Thymus (tissue), 11 donors: Measurements from ENCODE around the gene TNNC1. TPM values are rescaled to one million over a fixed set of nuclear protein-coding genes. Genes with fewer than 3 reads are reported as not detected.

Experiments
- DNase-seq, 9 donors: peaks; one replicate each; pipeline ENCODE4 v3.0.0-alpha.2; 2013; ENCODE audit warnings: low spot score in 9 of 9, low read depth in 6 of 9, missing footprints in 1 of 9
- H3K27ac ChIP-seq, 2 donors: one replicate each; pipeline ENCODE4 v1.5.1; 2013; ENCODE audit warnings: control low read depth in 1 of 2, low read depth in 1 of 2, low read length in 1 of 2, mild to moderate bottlenecking in 1 of 2, moderate library complexity in 1 of 2
- H3K27me3 ChIP-seq, 2 donors: one replicate each; pipeline ENCODE4 v1.5.1; 2013; ENCODE audit warnings: low read length in 1 of 2; ENCODE audit not compliant: control insufficient read depth in 2 of 2, insufficient read depth in 1 of 2
- H3K36me3 ChIP-seq, 2 donors: one replicate each; pipeline ENCODE4 v1.5.1; 2013; ENCODE audit warnings: low read length in 1 of 2, mild to moderate bottlenecking in 1 of 2, moderate library complexity in 1 of 2; ENCODE audit not compliant: control insufficient read depth in 2 of 2, insufficient read depth in 2 of 2
- H3K4me1 ChIP-seq, 2 donors: one replicate each; pipeline ENCODE4 v1.5.1; 2013; ENCODE audit warnings: low read length in 2 of 2; ENCODE audit not compliant: control insufficient read depth in 2 of 2, insufficient read depth in 2 of 2
- H3K4me3 ChIP-seq, 2 donors: one replicate each; pipeline ENCODE4 v1.5.1; 2013; ENCODE audit warnings: low read length in 2 of 2, control low read depth in 1 of 2, mild to moderate bottlenecking in 1 of 2
- H3K9me3 ChIP-seq, 2 donors: one replicate each; pipeline ENCODE4 v1.5.1; 2013; ENCODE audit warnings: low read length in 1 of 2, mild to moderate bottlenecking in 1 of 2; ENCODE audit not compliant: control insufficient read depth in 2 of 2, insufficient read depth in 1 of 2
- WGBS: extraction: QIAGEN DNeasy Blood & Tissue Kit; methylation state at CpG from one replicate; pipeline ENCODE4 v1.1.7; 2013; 5-methylcytosine and 5-hydroxymethylcytosine counted together
- polyA plus RNA-seq: library from polyadenylated mRNA; stranded (reverse); fragments of 200-250 nt; gene quantifications from one replicate; pipeline ENCODE4 v1.2.3, GENCODE V29; 2013
- total RNA-seq: library from RNA; stranded (reverse); fragments of 120-200 nt; gene quantifications from one replicate; pipeline ENCODE4 v1.2.4, GENCODE V29; 2013
- donor health status: healthy.

Gene TNNC1
- total and polyA plus RNA-seq, 2 donors = 5.5 to 10.2 TPM

DNA sequence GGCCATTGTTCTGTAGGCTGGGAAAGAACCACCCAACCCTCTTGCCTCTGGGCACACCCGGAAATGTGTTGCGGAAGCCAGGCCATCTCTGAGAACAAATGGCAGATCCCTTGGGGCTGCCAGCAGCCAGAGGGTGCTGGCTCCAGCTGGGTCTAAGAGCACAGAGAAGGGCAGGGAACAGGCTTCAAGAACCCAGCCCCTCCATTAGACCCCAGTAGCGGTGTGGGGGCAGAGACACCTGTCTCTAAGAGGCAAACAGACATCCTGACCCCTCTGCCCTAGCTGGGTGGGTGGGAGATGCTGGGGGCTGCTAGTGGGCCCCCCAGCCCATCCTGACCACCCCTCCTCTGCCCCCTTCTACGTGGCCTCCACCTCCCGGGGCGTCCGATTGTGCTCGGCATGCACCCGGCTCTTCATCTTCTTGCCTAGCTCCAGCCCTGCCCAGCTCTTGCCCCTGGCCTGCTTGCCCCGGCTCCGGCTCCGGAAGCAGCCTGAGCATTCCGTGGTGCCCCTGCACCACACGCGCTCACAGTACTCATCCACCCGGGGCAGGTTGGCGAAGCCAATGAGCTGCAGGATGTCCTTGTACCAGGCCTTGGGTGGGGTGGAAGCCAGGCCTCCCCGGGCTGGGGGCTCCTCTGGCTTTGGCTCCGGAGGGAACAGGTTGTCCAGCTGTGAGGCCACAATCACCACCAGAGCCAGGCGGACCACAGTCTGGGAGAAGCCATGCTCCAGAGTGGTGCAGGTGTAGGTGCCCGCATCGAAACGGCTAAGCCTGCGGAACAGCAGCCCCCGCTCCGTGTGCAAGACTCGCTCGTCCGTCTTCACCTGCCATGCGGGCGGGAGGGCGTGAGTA lies 18.4 kb downstream of the TNNC1 start:
- Histone ChIP-seq H3K27ac (no peak overlapping the region), H3K36me3 (no peaks in the 10 kb centered on the region), H3K4me1 (no peaks in the 10 kb centered on the region), H3K4me3 (no peak overlapping the region), H3K9me3 (no peaks in the 10 kb centered on the region), H3K27me3 (no peaks in the 10 kb centered on the region)
- DNase-seq = no peak
- WGBS = 97% methylated on average over 32 of the region's 32 CpGs

DNA sequence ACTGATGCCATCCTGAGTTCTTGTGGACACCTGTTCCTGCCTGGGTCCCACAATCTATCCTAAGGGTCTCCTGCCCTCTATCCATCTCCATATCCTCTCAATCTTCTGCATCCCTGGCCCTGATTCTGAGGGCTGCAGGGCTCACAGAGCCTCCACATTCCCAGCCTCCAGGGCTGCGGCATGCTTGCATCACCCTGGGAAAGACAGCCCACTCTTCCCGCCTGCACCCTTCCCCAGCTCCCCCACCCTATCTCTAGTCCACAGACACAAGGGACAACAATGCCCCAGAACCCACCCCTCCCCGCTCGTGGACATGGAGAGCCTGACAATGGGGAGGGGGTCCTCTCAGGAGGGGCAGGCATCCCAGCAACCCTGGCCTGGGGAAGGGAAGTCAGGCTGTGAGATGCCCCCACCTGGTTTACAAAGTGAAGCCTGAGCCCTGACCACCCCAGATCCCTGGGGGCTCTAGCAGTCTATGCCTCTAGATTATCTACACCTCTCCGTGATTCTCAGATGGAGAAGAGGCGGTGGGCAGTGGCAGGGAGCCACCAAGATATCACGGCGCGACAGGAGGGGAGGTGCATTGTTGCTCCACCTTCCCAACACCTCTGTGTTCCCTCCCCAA lies 19.2 kb downstream of the TNNC1 start:
- Histone ChIP-seq H3K27me3 (no peaks in the 10 kb centered on the region), H3K4me3 (no peak overlapping the region), H3K27ac (no peak overlapping the region), H3K9me3 (no peaks in the 10 kb centered on the region), H3K36me3 (no peaks in the 10 kb centered on the region), H3K4me1 (no peaks in the 10 kb centered on the region)
- DNase-seq = no peak
- 96% methylated on average over 9 of the region's 9 CpGs for WGBS

DNA sequence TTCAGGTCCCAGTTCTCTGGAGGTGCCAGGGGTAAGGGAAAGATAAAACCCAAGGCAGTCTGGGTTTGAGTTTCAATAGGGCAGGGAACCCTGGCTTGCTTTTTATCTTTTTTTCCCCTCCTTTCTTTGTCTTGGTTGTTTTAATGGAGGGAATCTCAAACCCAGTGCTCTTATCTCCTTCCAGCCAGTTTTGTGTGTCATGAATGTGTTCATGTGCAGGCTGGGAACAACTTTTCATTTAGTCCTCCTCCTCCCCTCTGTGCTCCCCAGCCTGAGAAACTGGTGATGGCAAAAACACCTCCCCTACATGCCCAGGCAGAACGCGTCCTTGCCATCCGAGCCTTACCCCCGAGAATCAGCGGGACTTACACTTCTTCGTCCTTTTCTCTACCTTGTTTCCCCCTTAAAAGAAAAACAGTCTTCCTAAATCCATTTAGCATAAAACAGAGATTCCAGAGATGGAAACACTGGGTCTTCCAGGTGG lies 19.8 kb downstream of the TNNC1 start:
- H3K4me1 ChIP-seq = no peaks in the 10 kb centered on the region
- no peak for DNase-seq
- H3K36me3 ChIP-seq = no peaks in the 10 kb centered on the region
- H3K9me3 ChIP-seq = no peaks in the 10 kb centered on the region
- no peak overlapping the region for H3K4me3 ChIP-seq
- H3K27ac ChIP-seq = no peak overlapping the region
- H3K27me3 ChIP-seq = no peaks in the 10 kb centered on the region
- WGBS = 95% methylated on average over 6 of the region's 6 CpGs

- Histone ChIP-seq H3K27ac (no peak overlapping the region), H3K4me3 (no peak overlapping the region), H3K9me3 (no peaks in the 10 kb centered on the region), H3K4me1 (no peaks in the 10 kb centered on the region), H3K27me3 (no peaks in the 10 kb centered on the region), H3K36me3 (no peaks in the 10 kb centered on the region)
- DNase-seq = no peak
- WGBS = 89% methylated on average over 10 of the region's 10 CpGs
These were observed 20.4 kb downstream of the TNNC1 start for GRCh38 chr3:52433328-52433995.

DNA sequence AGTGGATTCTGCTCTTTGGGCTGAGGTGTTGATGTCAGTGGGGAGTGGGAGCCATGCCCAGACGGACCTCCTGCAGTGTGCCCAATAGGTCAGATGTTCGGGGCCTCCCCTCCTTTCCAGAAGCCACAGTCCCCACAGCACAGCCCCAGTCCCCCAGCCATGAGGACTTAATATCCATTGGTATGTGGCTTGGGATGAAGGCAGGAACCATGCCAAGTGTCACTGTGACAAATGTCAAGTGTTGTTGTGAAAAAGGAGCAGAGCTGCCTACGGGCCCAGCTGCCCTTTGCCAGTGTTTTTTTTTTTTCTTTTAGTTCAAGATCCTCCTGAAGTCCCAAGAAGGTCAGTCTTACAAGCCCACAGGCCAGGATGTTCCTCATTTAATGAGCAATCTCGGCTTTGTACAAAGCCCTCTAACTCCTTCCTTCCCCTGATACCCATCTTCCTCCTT lies 21.1 kb downstream of the TNNC1 start:
- no peaks in the 10 kb centered on the region for H3K9me3 ChIP-seq
- no peaks in the 10 kb centered on the region for H3K4me1 ChIP-seq
- no peak overlapping the region for H3K27ac ChIP-seq
- 74% methylated on average over 4 of the region's 4 CpGs for WGBS
- DNase-seq = no peak
- no peaks in the 10 kb centered on the region for H3K36me3 ChIP-seq
- H3K27me3 ChIP-seq = no peaks in the 10 kb centered on the region
- H3K4me3 ChIP-seq = no peak overlapping the region

GRCh38 chr3:52432225-52432624 lies 21.6 kb downstream of the TNNC1 start:
- no peak overlapping the region for H3K27ac ChIP-seq
- no peaks in the 10 kb centered on the region for H3K9me3 ChIP-seq
- 92% methylated on average over 6 of the region's 6 CpGs for WGBS
- no peak for DNase-seq
- no peaks in the 10 kb centered on the region for H3K36me3 ChIP-seq
- H3K27me3 ChIP-seq = no peaks in the 10 kb centered on the region
- no peaks in the 10 kb centered on the region for H3K4me1 ChIP-seq
- no peak overlapping the region for H3K4me3 ChIP-seq

- Histone ChIP-seq H3K4me1 (no peaks in the 10 kb centered on the region), H3K4me3 (no peak overlapping the region), H3K27me3 (no peaks in the 10 kb centered on the region), H3K36me3 (no peaks in the 10 kb centered on the region), H3K27ac (no peak overlapping the region), H3K9me3 (no peaks in the 10 kb centered on the region)
- 88% methylated on average over 10 of the region's 10 CpGs for WGBS
- DNase-seq = no peak
These were observed 22.2 kb downstream of the TNNC1 start for GRCh38 chr3:52431459-52432223.

DNA sequence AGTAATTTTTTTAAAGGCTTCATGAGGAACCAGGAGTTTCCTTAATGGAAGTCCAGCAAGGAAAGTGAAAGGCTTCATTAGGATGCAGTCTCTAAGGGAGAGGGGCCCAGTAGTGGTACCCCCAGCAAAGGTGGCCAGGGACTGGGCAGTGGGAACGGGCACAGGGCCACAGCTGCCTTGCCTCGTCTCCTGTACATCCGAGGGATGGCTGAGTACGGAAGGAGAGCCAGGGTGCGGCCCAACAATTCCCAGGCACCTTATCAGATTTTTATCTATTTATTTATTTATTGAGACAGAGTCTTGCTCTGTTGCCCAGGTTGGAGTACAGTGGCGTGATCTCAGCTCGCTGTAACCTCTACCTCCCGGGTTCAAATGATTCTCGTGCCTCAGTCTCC lies 23.4 kb downstream of the TNNC1 start:
- Histone ChIP-seq H3K4me3 (no peak overlapping the region), H3K27me3 (no peaks in the 10 kb centered on the region), H3K4me1 (no peaks in the 10 kb centered on the region), H3K36me3 (no peaks in the 10 kb centered on the region), H3K27ac (no peak overlapping the region), H3K9me3 (no peaks in the 10 kb centered on the region)
- no peak for DNase-seq
- WGBS = 95% methylated on average over 9 of the region's 9 CpGs
